AG04450 (cell line): ENCODE measurements around the gene TRERF1. TPM values are rescaled to one million over a fixed set of nuclear protein-coding genes. Genes with fewer than 3 reads are reported as not detected.
"Not testable (repeated sequence)": the region's sequence is repeated elsewhere in the genome, so short reads cannot be mapped to it uniquely, and the experiment has no call there.

Experiments used
- CTCF ChIA-PET: fragments of 300-600, 350-600 bp; formaldehyde crosslinking; extraction: SDS; loops from one replicate; lab custom pipeline; 2022; ENCODE audit warnings: antibody characterized with exemption, inconsistent platforms; lab: Charles Lee
- POLR2A ChIA-PET: fragments of 350-600 bp; formaldehyde crosslinking; extraction: SDS; loops from one replicate; lab custom pipeline; 2021; ENCODE audit warnings: antibody characterized with exemption, inconsistent platforms; lab: Yijun Ruan, JAX
- DNase-seq: peaks from one replicate; pipeline ENCODE4 v3.0.0-alpha.2; 2011; ENCODE audit warnings: low read depth, low spot score
- H3K27ac ChIP-seq: one replicate; pipeline ENCODE4 v1.5.1; 2012; ENCODE audit warnings: low read depth, low read length, control low read depth
- H3K27me3 ChIP-seq: one replicate; pipeline ENCODE4 v1.6.0; 2012; ENCODE audit warnings: low read length; ENCODE audit not compliant: control insufficient read depth, insufficient read depth
- H3K4me3 ChIP-seq: 2 replicates; pipeline ENCODE4 v1.5.1; 2011; ENCODE audit warnings: mild to moderate bottlenecking, low read depth, low read length, control low read depth
- H3K9me3 ChIP-seq: 2 replicates; pipeline ENCODE4 v1.5.1; 2012; ENCODE audit warnings: low read length; ENCODE audit not compliant: control insufficient read depth, insufficient read depth
- polyA plus RNA-seq: library from polyadenylated mRNA; depleted of rRNA; stranded (reverse); fragments of >200 nt; gene quantifications from 2 replicates; pipeline ENCODE4 v1.2.3, GENCODE V29; 2011
- TF ChIP-seq, protein P1 (sequence below): IDR thresholded peaks from 2 replicates; pipeline ENCODE4 v1.5.1; 2011; ENCODE audit warnings: low read depth, low read length, control low read depth, inconsistent platforms

The TRERF1 gene
- polyA plus RNA-seq, 1 experiment: 7.3 TPM

DNA sequence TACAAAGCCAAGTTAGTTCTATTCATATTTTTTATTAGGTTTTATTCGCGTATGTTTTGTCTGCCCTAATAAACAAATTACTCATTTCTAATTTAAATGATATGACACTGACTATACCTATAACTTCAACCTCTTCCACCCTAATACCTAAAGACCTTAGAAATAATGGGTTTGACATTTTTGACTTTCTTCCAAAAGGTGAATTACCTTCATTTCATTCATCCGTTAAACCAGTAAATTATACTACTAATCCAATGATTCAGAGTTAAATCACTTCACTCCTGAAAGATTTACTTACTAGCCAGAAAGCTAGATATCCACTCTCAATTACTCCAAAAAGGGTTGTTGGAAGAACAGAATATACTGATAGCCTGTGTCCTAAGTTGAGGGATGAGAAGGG is 239.3 kb downstream of the TRERF1 start:
- CTCF ChIA-PET: interaction anchor here (1.9 to 6.6 kb wide), 3 partner anchors 133 to 335 kb away, joined by 12 to 172 read pairs (median 99); no protein-coding TSS in a partner anchor
- no peaks in the 10 kb centered on the region for H3K27me3 ChIP-seq
- no peak overlapping the region for H3K4me3 ChIP-seq
- POLR2A ChIA-PET: no interaction called here
- no peaks in the 10 kb centered on the region for H3K9me3 ChIP-seq
- no peak for DNase-seq
- no peak overlapping the region for H3K27ac ChIP-seq
- TF ChIP-seq, protein P1, sequence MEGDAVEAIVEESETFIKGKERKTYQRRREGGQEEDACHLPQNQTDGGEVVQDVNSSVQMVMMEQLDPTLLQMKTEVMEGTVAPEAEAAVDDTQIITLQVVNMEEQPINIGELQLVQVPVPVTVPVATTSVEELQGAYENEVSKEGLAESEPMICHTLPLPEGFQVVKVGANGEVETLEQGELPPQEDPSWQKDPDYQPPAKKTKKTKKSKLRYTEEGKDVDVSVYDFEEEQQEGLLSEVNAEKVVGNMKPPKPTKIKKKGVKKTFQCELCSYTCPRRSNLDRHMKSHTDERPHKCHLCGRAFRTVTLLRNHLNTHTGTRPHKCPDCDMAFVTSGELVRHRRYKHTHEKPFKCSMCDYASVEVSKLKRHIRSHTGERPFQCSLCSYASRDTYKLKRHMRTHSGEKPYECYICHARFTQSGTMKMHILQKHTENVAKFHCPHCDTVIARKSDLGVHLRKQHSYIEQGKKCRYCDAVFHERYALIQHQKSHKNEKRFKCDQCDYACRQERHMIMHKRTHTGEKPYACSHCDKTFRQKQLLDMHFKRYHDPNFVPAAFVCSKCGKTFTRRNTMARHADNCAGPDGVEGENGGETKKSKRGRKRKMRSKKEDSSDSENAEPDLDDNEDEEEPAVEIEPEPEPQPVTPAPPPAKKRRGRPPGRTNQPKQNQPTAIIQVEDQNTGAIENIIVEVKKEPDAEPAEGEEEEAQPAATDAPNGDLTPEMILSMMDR: no peak

GRCh38 chr6:42211726-42212125 is 240.0 kb downstream of the TRERF1 start:
- no peak for DNase-seq
- H3K27me3 ChIP-seq: no peaks in the 10 kb centered on the region
- TF ChIP-seq, protein P1: no peak
- H3K27ac ChIP-seq: no peak overlapping the region
- CTCF ChIA-PET: interaction anchor here (1.9 to 6.6 kb wide), 2 partner anchors 132 to 336 kb away, joined by 12 to 172 read pairs; no protein-coding TSS in a partner anchor
- POLR2A ChIA-PET: no interaction called here
- H3K4me3 ChIP-seq: no peak overlapping the region
- H3K9me3 ChIP-seq: no peaks in the 10 kb centered on the region

- POLR2A ChIA-PET: no interaction called here
- no peak overlapping the region for H3K27ac ChIP-seq
Observed at GRCh38 chr6:42210551-42210950, 241.2 kb downstream of the TRERF1 start.

DNA sequence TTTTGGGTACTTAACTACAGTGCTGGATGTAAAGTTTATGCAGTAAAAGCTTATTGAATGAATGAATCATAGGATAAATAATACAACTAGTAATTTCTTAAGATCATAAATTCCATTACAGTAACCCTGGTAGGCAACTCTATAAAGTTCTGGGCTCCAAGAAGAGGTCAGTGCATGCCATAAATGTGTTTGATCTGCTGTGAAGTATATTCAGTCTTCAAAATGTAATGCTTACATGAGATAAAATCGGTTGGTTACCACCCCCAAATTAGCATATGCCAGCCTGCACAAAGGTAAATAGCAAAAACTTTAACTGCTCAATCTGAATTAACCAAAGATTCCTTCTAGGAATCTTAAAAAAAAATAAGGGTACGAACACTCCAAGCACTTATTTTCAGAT is 244.2 kb downstream of the TRERF1 start:
- CTCF ChIA-PET: interaction anchor here (1.1 kb wide), 1 partner anchor 340 kb away, joined by 6 read pairs; no protein-coding TSS in a partner anchor
- H3K27ac ChIP-seq, H3K27me3 ChIP-seq, H3K4me3 ChIP-seq, H3K9me3 ChIP-seq, DNase-seq: not testable (repeated sequence)
- POLR2A ChIA-PET: interaction anchor here (0.6 to 0.7 kb wide), 2 partner anchors 43 to 425 kb away, joined by 3 to 6 read pairs; no protein-coding TSS in a partner anchor

More at GRCh38 chr6:42210551-42210950, 241.2 kb downstream of the TRERF1 start:
- CTCF ChIA-PET: interaction anchor here (1.9 kb wide), 1 partner anchor 337 kb away, joined by 12 read pairs; no protein-coding TSS in a partner anchor
- DNase-seq: no peak
- TF ChIP-seq, protein P1: no peak
- H3K9me3 ChIP-seq: no peaks in the 10 kb centered on the region
- no peak overlapping the region for H3K4me3 ChIP-seq
- H3K27me3 ChIP-seq: no peaks in the 10 kb centered on the region

- Histone ChIP-seq H3K27me3 (no peaks in the 10 kb centered on the region), H3K9me3 (no peaks in the 10 kb centered on the region), H3K4me3 (no peak overlapping the region), H3K27ac (no peak overlapping the region)
- TF ChIP-seq, protein P1: no peak
- POLR2A ChIA-PET: interaction anchor here (0.9 kb wide), 1 partner anchor 125 kb away, joined by 5 read pairs; no protein-coding TSS in a partner anchor
- CTCF ChIA-PET: interaction anchor here (8.4 kb wide), 1 partner anchor 10 kb away, joined by 58 read pairs; no protein-coding TSS in a partner anchor
- DNase-seq: no peak
Observed at GRCh38 chr6:42204768-42205282, 246.9 kb downstream of the TRERF1 start.
